ENCODE measurements around the gene RCE1. TPM values are rescaled to one million over a fixed set of nuclear protein-coding genes. Genes with fewer than 3 reads are reported as not detected.

RCE1 gene
- total RNA-seq, 1 donor = 18.1 TPM

DNA sequence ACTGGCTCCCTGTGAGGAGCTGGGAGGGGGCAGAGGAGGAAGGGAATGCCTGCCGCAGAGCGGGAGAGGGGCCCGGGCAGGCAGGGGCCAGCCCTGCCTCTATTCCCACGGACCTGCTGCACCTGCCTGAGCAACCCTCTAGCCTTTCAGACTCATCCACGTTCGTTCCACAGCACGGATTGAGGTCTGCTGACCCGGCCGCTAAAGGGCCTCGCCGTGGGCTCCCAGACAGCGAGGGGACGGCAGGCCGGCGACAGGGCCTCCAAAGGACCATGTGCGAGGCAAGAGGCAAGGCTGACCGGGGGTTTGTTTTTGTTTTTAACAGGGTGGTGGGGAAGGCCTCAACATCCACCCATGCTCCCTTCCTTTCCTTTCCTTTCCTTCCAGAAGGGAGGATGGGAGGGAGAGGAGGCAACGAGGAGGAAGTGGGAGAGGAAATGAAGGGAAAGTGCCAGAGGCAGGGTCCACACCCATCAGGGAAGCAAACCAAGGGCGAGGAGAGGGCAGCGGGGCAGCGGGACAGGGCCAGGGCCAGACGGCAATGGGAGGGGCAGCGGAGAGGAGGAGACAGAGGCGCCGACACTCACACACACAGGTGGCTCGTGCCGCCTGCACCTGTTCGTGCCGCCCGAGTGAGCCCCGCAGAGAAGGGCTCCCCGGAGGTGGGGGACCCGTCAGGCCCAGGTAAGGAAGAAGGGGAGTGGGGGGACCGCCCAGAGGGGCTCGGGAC, 21.1 kb downstream of the RCE1 start:
- Histone ChIP-seq H3K36me3 (ENCODE audit: insufficient read depth, low read length) (no peaks in the 10 kb centered on the region), H3K79me2 (ENCODE audit: insufficient read depth, low read length) (no peaks in the 10 kb centered on the region), H3K4me1 (ENCODE audit: insufficient read depth, low read length) (no peaks in the 10 kb centered on the region), H4K20me1 (ENCODE audit: insufficient read depth, low read length) (no peaks in the 10 kb centered on the region), H3K4me3 (ENCODE audit: insufficient read depth, low read length) (no peak overlapping the region), H3K27me3 (ENCODE audit: insufficient read depth, low read length) (no peaks in the 10 kb centered on the region), H2AFZ (ENCODE audit: low read length) (no peak overlapping the region), H3K9me3 (ENCODE audit: low read depth, low read length) (no peaks in the 10 kb centered on the region), H3K27ac (ENCODE audit: low read depth, low read length) (no peak overlapping the region), H3K4me2 (ENCODE audit: insufficient read depth, low read length) (no peak overlapping the region)
- peak; percentile 71 for DNase-seq (ENCODE audit: insufficient read length, low spot score, missing footprints)
- TF ChIP-seq, protein P1, sequence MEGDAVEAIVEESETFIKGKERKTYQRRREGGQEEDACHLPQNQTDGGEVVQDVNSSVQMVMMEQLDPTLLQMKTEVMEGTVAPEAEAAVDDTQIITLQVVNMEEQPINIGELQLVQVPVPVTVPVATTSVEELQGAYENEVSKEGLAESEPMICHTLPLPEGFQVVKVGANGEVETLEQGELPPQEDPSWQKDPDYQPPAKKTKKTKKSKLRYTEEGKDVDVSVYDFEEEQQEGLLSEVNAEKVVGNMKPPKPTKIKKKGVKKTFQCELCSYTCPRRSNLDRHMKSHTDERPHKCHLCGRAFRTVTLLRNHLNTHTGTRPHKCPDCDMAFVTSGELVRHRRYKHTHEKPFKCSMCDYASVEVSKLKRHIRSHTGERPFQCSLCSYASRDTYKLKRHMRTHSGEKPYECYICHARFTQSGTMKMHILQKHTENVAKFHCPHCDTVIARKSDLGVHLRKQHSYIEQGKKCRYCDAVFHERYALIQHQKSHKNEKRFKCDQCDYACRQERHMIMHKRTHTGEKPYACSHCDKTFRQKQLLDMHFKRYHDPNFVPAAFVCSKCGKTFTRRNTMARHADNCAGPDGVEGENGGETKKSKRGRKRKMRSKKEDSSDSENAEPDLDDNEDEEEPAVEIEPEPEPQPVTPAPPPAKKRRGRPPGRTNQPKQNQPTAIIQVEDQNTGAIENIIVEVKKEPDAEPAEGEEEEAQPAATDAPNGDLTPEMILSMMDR (IDR thresholded peaks at IDR 0.05; ENCODE audit: extremely low read depth, low read depth, low read length) = no peak

DNA sequence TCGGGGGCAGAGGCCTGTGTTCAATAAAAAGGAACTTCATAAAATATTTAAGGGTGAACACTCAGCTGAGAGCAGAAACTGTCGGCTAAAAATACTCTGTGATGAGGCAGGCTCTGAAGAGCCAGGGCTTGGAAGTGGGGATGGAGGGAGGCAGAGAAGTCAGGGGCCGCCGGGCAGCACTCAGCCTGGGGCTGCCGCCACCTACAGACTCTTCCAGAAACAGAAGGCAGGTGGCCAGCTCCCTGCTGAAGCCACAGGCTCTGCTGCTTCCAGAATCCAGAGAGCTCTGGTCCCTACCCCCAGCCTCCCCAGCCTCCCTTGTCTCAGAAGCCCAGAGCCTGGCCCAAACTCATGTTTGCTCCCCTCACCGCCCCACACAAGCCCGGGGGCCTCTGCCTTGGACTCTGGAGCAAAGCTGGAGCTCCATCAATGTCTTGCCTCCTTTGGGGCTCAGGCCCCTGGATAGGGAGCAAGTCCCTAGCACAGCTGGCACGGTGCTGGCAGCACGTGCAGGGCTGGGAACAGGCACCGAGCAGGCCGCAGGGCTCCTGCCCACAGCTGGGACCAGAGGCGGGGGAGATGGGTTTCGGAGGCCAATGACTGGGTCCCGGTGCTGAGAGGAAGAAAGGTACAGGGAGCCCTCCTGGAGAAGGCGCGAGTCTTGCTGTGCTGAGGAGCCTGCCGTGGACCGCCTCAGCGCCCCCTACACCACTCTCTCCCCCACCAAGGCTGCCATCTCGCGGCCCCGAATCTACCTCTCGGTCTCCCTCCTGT, 21.9 kb downstream of the RCE1 start:
- Histone ChIP-seq H3K4me1 (ENCODE audit: insufficient read depth, low read length) (no peaks in the 10 kb centered on the region), H3K79me2 (ENCODE audit: insufficient read depth, low read length) (no peaks in the 10 kb centered on the region), H3K27ac (ENCODE audit: low read depth, low read length) (no peak overlapping the region), H3K4me2 (ENCODE audit: insufficient read depth, low read length) (no peak overlapping the region), H3K27me3 (ENCODE audit: insufficient read depth, low read length) (no peaks in the 10 kb centered on the region), H3K36me3 (ENCODE audit: insufficient read depth, low read length) (no peaks in the 10 kb centered on the region), H2AFZ (ENCODE audit: low read length) (no peak overlapping the region), H4K20me1 (ENCODE audit: insufficient read depth, low read length) (no peaks in the 10 kb centered on the region), H3K9me3 (ENCODE audit: low read depth, low read length) (no peaks in the 10 kb centered on the region), H3K4me3 (ENCODE audit: insufficient read depth, low read length) (no peak overlapping the region)
- TF ChIP-seq, protein P1 (IDR thresholded peaks at IDR 0.05; ENCODE audit: extremely low read depth, low read depth, low read length) = no peak
- DNase-seq (ENCODE audit: insufficient read length, low spot score, missing footprints) = peak; percentile 88

DNA sequence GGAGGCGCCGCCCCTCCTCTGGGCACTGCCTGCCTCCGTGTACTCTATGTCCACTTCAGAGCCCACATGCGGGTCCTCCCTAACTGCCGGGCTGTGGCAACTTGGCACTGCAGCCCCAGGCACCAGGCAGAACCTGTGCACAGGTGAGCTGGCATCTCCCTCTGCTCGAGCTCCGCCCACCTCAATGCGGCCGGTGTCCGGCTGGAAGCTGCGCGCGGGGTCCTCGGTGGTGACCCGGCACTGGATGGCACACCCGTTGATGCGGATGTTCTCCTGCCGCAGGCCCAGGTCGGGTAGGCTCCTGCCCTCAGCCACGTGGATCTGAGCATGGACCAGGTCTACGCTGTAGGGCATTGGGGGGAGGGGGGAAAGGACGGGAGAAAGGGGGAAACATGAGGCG, 22.8 kb downstream of the RCE1 start:
- TF ChIP-seq, protein P1 (IDR thresholded peaks at IDR 0.05; ENCODE audit: extremely low read depth, low read depth, low read length) = no peak
- H3K27ac ChIP-seq (ENCODE audit: low read depth, low read length) = no peak overlapping the region
- H3K4me2 ChIP-seq (ENCODE audit: insufficient read depth, low read length) = no peak overlapping the region
- H3K4me1 ChIP-seq (ENCODE audit: insufficient read depth, low read length) = no peaks in the 10 kb centered on the region
- DNase-seq (ENCODE audit: insufficient read length, low spot score, missing footprints) = peak; percentile 66
- H3K27me3 ChIP-seq (ENCODE audit: insufficient read depth, low read length) = no peaks in the 10 kb centered on the region
- no peaks in the 10 kb centered on the region for H4K20me1 ChIP-seq (ENCODE audit: insufficient read depth, low read length)
- H3K79me2 ChIP-seq (ENCODE audit: insufficient read depth, low read length) = no peaks in the 10 kb centered on the region
- no peak overlapping the region for H2AFZ ChIP-seq (ENCODE audit: low read length)
- no peaks in the 10 kb centered on the region for H3K9me3 ChIP-seq (ENCODE audit: low read depth, low read length)
- no peaks in the 10 kb centered on the region for H3K36me3 ChIP-seq (ENCODE audit: insufficient read depth, low read length)
- no peak overlapping the region for H3K4me3 ChIP-seq (ENCODE audit: insufficient read depth, low read length)

DNA sequence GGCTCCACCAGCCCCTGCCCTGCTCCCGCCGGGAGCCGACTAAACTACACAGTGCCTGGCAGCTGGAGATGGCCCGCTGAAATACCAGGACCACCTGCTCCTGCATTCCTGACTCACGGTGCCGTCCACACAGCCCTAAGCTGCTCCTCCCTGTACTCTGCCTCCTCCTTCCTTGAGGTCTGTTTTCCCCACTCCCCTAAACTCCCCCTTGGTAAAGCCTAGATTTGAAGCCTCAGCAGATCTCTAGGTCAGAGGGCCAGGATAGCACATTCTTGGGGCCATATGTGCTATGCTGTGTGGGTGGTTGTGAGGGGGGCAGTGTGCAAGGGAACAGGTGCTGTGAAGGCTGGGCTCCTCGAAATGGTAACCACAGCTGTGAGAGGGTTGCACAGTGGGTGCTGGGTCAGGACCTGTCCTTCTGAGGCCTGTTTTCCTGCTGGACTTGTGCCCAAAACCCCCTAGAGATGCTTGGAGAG, 23.3 kb downstream of the RCE1 start:
- Histone ChIP-seq H3K4me2 (ENCODE audit: insufficient read depth, low read length) (no peak overlapping the region), H3K4me1 (ENCODE audit: insufficient read depth, low read length) (no peaks in the 10 kb centered on the region), H3K4me3 (ENCODE audit: insufficient read depth, low read length) (no peak overlapping the region), H3K27me3 (ENCODE audit: insufficient read depth, low read length) (no peaks in the 10 kb centered on the region), H3K9me3 (ENCODE audit: low read depth, low read length) (no peaks in the 10 kb centered on the region), H3K27ac (ENCODE audit: low read depth, low read length) (no peak overlapping the region), H4K20me1 (ENCODE audit: insufficient read depth, low read length) (no peaks in the 10 kb centered on the region), H3K36me3 (ENCODE audit: insufficient read depth, low read length) (no peaks in the 10 kb centered on the region), H3K79me2 (ENCODE audit: insufficient read depth, low read length) (no peaks in the 10 kb centered on the region), H2AFZ (ENCODE audit: low read length) (no peak overlapping the region)
- peak; percentile 76 for DNase-seq (ENCODE audit: insufficient read length, low spot score, missing footprints)
- TF ChIP-seq, protein P1 (IDR thresholded peaks at IDR 0.05; ENCODE audit: extremely low read depth, low read depth, low read length) = no peak
